Measurements from ENCODE around the gene NAPG.

- TF ChIP-seq CTCF (IDR thresholded peaks at IDR 0.05; ENCODE audit: insufficient read depth, low read depth, low read length) = no peak
- no peak for TF ChIP-seq EZH2 (IDR thresholded peaks at IDR 0.05; ENCODE audit: insufficient read depth, low read length)
Measured at GRCh38 chr18:10528439-10528838, 2.6 kb downstream of the NAPG start.

Measured in astrocyte (in vitro differentiated cells and primary cell).